Measurements from ENCODE around the gene MARCHF10. TPM values are rescaled to one million over a fixed set of nuclear protein-coding genes. Genes with fewer than 3 reads are reported as not detected.

The MARCHF10 gene
- total RNA-seq, 2 donors from 2014 or later, result 29.7 TPM; not detected in 1

DNA sequence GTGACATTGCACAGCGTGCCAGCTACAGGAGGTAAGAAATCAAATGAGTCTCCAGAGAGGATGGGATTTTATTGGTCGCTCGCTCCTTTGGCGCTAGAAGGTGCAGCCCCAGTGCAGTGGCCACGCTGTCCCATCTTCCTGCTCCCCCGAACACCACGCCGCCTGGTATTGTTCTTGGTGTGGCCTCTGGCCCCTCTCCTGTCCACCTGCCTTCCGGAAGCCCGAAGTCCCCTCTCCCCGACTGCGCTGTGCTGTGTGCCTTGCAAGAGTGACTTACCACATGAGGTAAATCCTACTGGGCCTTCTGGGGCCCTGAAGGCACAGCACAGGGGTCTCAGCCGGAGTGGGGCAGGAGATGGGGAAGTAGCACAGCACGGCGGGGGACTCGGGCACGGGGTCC, 58.2 kb downstream of the MARCHF10 start:
- TF ChIP-seq POLR2A (IDR thresholded peaks at IDR 0.05) (no peak), POLR2AphosphoS5 (IDR thresholded peaks at IDR 0.05) (no peak)
- TF ChIP-seq, protein P1, sequence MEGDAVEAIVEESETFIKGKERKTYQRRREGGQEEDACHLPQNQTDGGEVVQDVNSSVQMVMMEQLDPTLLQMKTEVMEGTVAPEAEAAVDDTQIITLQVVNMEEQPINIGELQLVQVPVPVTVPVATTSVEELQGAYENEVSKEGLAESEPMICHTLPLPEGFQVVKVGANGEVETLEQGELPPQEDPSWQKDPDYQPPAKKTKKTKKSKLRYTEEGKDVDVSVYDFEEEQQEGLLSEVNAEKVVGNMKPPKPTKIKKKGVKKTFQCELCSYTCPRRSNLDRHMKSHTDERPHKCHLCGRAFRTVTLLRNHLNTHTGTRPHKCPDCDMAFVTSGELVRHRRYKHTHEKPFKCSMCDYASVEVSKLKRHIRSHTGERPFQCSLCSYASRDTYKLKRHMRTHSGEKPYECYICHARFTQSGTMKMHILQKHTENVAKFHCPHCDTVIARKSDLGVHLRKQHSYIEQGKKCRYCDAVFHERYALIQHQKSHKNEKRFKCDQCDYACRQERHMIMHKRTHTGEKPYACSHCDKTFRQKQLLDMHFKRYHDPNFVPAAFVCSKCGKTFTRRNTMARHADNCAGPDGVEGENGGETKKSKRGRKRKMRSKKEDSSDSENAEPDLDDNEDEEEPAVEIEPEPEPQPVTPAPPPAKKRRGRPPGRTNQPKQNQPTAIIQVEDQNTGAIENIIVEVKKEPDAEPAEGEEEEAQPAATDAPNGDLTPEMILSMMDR (IDR thresholded peaks at IDR 0.05), result no peak
- WGBS, result 96% methylated on average over 17 of the region's 17 CpGs
- no peak for DNase-seq (ENCODE audit: low spot score)
- H3K27ac ChIP-seq, result no peak overlapping the region
- intact Hi-C loops (cut with DNase I), result no loop called here
- H3K9me3 ChIP-seq, result no peaks in the 10 kb centered on the region
- H3K27me3 ChIP-seq (replicated peaks; ENCODE audit: insufficient read depth), result no peaks in the 10 kb centered on the region
- no peaks in the 10 kb centered on the region for H3K4me1 ChIP-seq (replicated peaks)
- H3K4me3 ChIP-seq, result no peak overlapping the region
- no peaks in the 10 kb centered on the region for H3K36me3 ChIP-seq

GRCh38 chr17:62746941-62747340, 61.2 kb downstream of the MARCHF10 start:
- DNase-seq (ENCODE audit: low spot score), result no peak
- no peaks in the 10 kb centered on the region for H3K9me3 ChIP-seq
- TF ChIP-seq, protein P1 (IDR thresholded peaks at IDR 0.05), result no peak
- TF ChIP-seq POLR2AphosphoS5 (IDR thresholded peaks at IDR 0.05), result no peak
- TF ChIP-seq POLR2A (IDR thresholded peaks at IDR 0.05), result no peak
- H3K4me3 ChIP-seq, result no peak overlapping the region
- no peaks in the 10 kb centered on the region for H3K27me3 ChIP-seq (replicated peaks; ENCODE audit: insufficient read depth)
- no peak overlapping the region for H3K27ac ChIP-seq
- H3K36me3 ChIP-seq, result no peaks in the 10 kb centered on the region
- intact Hi-C loops (cut with DNase I), result no loop called here
- no peaks in the 10 kb centered on the region for H3K4me1 ChIP-seq (replicated peaks)
- 57% methylated on average over 8 of the region's 8 CpGs for WGBS

- Histone ChIP-seq H3K27ac (no peak overlapping the region), H3K27me3 (replicated peaks; ENCODE audit: insufficient read depth) (no peaks in the 10 kb centered on the region), H3K36me3 (no peaks in the 10 kb centered on the region), H3K4me3 (no peak overlapping the region), H3K9me3 (no peaks in the 10 kb centered on the region), H3K4me1 (replicated peaks) (no peaks in the 10 kb centered on the region)
- no peak for DNase-seq (ENCODE audit: low spot score)
- intact Hi-C loops (cut with DNase I), result no loop called here
- TF ChIP-seq POLR2A (IDR thresholded peaks at IDR 0.05) (no peak), POLR2AphosphoS5 (IDR thresholded peaks at IDR 0.05) (no peak)
- TF ChIP-seq, protein P1 (IDR thresholded peaks at IDR 0.05), result no peak
- 55% methylated on average over 7 of the region's 7 CpGs for WGBS
Measured at GRCh38 chr17:62745806-62746205, 62.3 kb downstream of the MARCHF10 start.

DNA sequence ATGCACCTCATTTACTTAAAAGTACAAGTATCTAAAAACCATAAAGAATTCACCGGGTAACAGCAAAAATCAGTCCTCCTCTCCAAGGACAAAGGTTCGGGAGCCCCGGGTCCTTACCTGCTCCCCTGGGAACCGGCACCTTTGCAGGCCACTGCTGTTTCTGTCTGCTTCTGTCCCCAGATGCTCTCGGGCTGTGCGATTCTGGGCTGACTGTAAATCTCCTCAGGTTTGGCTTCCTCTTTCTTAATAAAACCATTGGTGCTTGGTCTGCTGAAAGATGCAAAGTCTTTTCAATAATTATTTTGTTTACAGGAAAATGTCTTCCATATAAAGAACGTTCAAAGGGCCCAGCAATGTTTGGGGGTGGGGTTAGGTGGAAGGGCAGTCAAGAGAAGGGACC, 63.9 kb downstream of the MARCHF10 start:
- WGBS, result 86% methylated on average over 7 of the region's 7 CpGs
- no peaks in the 10 kb centered on the region for H3K9me3 ChIP-seq
- no peaks in the 10 kb centered on the region for H3K4me1 ChIP-seq (replicated peaks)
- H3K4me3 ChIP-seq, result no peak overlapping the region
- no peak overlapping the region for H3K27ac ChIP-seq
- intact Hi-C loops (cut with DNase I), result no loop called here
- no peaks in the 10 kb centered on the region for H3K27me3 ChIP-seq (replicated peaks; ENCODE audit: insufficient read depth)
- H3K36me3 ChIP-seq, result no peaks in the 10 kb centered on the region
- no peak for DNase-seq (ENCODE audit: low spot score)
- TF ChIP-seq POLR2AphosphoS5 (IDR thresholded peaks at IDR 0.05), result no peak
- no peak for TF ChIP-seq POLR2A (IDR thresholded peaks at IDR 0.05)
- TF ChIP-seq, protein P1 (IDR thresholded peaks at IDR 0.05), result no peak

DNA sequence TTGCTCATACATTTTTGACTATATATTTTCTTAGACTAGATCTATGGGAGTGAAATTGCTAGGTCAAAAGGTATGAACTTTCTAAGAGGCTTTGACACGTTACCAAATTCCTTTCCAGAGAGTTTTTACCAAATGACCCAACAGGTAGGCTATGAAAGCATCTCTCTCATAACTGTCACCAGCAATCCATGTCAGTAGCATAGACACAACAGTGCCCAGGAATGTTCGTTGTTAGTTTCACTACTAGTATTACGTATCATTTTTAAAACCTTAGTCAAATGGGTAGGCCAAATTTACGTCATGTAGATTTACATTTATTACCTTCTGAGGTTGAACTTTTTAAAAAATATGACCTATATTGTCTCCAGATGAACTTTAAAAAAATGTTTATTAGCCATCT, 66.8 kb downstream of the MARCHF10 start:
- Histone ChIP-seq H3K9me3 (no peaks in the 10 kb centered on the region), H3K36me3 (no peaks in the 10 kb centered on the region), H3K4me1 (replicated peaks) (no peaks in the 10 kb centered on the region), H3K27ac (no peak overlapping the region), H3K4me3 (no peak overlapping the region), H3K27me3 (replicated peaks; ENCODE audit: insufficient read depth) (no peaks in the 10 kb centered on the region)
- TF ChIP-seq POLR2A (IDR thresholded peaks at IDR 0.05), result no peak
- TF ChIP-seq, protein P1 (IDR thresholded peaks at IDR 0.05), result no peak
- TF ChIP-seq POLR2AphosphoS5 (IDR thresholded peaks at IDR 0.05), result no peak
- 88% methylated on average over 4 of the region's 4 CpGs for WGBS
- intact Hi-C loops (cut with DNase I), result no loop called here
- DNase-seq (ENCODE audit: low spot score), result no peak
